ENCODE results near the gene CHERP.

The CHERP gene

GRCh38 chr19:16542045-16542909, at the start of gene CHERP:
Gene CHERP (minus strand): TSS chr19:16542437. CDS start chr19:16542378, 59 bp downstream.
- TF ChIP-seq CTCF (conservative IDR thresholded peaks at IDR 0.05) = no peak
- TF ChIP-seq ZFX (IDR thresholded peaks at IDR 0.05) = peak; percentile 90; the same call in 1 of the 2 replicates
- H3K27ac ChIP-seq = peak within 1 kb of the TSS; percentile 94

- no peak for TF ChIP-seq CTCF (conservative IDR thresholded peaks at IDR 0.05)
- TF ChIP-seq ZFX (IDR thresholded peaks at IDR 0.05) = no peak
- no peak overlapping the region for H3K27ac ChIP-seq
Observed at GRCh38 chr19:16590876-16591802, 48.9 kb upstream of the CHERP start.

GRCh38 chr19:16589917-16590316, 47.7 kb upstream of the CHERP start:
- no peak overlapping the region for H3K27ac ChIP-seq
- TF ChIP-seq ZFX (IDR thresholded peaks at IDR 0.05) (no peak), CTCF (conservative IDR thresholded peaks at IDR 0.05) (no peak)

GRCh38 chr19:16588824-16589577, 46.8 kb upstream of the CHERP start:
- no peak overlapping the region for H3K27ac ChIP-seq
- TF ChIP-seq CTCF (conservative IDR thresholded peaks at IDR 0.05) (no peak), ZFX (IDR thresholded peaks at IDR 0.05) (no peak)

- no peak for TF ChIP-seq CTCF (conservative IDR thresholded peaks at IDR 0.05)
- no peak for TF ChIP-seq ZFX (IDR thresholded peaks at IDR 0.05)
- H3K27ac ChIP-seq = no peak overlapping the region
Observed at GRCh38 chr19:16587833-16588823, 45.9 kb upstream of the CHERP start.
